ENCODE results near the gene TP53TG5. TPM values are rescaled to one million over a fixed set of nuclear protein-coding genes. Genes with fewer than 3 reads are reported as not detected.

The TP53TG5 gene
- total RNA-seq, 4 donors from 2014 or later, result not detected

DNA sequence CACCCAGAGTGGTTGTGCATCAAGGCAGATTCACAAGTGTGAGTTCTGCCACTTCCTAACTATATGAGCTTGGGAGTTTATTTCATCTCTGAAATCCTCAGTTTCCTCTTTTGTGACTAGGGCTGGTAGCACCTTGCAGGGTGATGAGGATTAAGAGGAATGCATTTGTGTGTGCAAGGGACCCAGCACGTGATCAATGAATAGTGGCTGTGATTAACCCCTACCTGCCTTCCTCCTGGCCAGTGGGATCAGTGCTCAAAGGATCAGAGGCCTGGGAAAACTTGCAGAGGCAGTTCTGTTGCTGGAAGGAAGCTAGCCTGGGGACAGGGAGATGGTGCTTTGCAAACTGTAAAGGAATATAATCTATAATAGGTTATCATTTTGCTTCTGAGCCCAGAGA is 37.2 kb downstream of the TP53TG5 start:
- TF ChIP-seq, protein P1, sequence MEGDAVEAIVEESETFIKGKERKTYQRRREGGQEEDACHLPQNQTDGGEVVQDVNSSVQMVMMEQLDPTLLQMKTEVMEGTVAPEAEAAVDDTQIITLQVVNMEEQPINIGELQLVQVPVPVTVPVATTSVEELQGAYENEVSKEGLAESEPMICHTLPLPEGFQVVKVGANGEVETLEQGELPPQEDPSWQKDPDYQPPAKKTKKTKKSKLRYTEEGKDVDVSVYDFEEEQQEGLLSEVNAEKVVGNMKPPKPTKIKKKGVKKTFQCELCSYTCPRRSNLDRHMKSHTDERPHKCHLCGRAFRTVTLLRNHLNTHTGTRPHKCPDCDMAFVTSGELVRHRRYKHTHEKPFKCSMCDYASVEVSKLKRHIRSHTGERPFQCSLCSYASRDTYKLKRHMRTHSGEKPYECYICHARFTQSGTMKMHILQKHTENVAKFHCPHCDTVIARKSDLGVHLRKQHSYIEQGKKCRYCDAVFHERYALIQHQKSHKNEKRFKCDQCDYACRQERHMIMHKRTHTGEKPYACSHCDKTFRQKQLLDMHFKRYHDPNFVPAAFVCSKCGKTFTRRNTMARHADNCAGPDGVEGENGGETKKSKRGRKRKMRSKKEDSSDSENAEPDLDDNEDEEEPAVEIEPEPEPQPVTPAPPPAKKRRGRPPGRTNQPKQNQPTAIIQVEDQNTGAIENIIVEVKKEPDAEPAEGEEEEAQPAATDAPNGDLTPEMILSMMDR (IDR thresholded peaks at IDR 0.05), result no peak
- no peak for TF ChIP-seq POLR2A (IDR thresholded peaks at IDR 0.05)
- no peak for DNase-seq
- H3K9me3 ChIP-seq, result no peaks in the 10 kb centered on the region
- no peaks in the 10 kb centered on the region for H3K36me3 ChIP-seq
- peak overlapping the region in 2 of 4 donors; percentile 92 to 96 for H3K27ac ChIP-seq
- no peak overlapping the region for H3K4me3 ChIP-seq
- H3K4me1 ChIP-seq, result peaks cover 0 to 100% (median 19%) of the 10 kb centered on the region in 4 donors
- no peaks in the 10 kb centered on the region for H3K27me3 ChIP-seq

- peaks cover 0 to 94% (median 17%) of the 10 kb centered on the region in 4 donors for H3K4me1 ChIP-seq
- peaks cover 0 to 5% (median 0%) of the 10 kb centered on the region in 3 donors for H3K36me3 ChIP-seq
- DNase-seq, result no peak
- H3K9me3 ChIP-seq, result no peaks in the 10 kb centered on the region
- H3K4me3 ChIP-seq, result no peak overlapping the region
- H3K27me3 ChIP-seq, result no peaks in the 10 kb centered on the region
- TF ChIP-seq, protein P1 (IDR thresholded peaks at IDR 0.05), result no peak
- no peak for TF ChIP-seq POLR2A (IDR thresholded peaks at IDR 0.05)
- H3K27ac ChIP-seq, result peak overlapping the region in 2 of 4 donors; percentile 92 to 96
Measured at GRCh38 chr20:45340236-45340847, 37.8 kb downstream of the TP53TG5 start.

GRCh38 chr20:45339799-45340198 is 38.3 kb downstream of the TP53TG5 start:
- H3K4me1 ChIP-seq, result peaks cover 0 to 89% (median 15%) of the 10 kb centered on the region in 4 donors
- H3K9me3 ChIP-seq, result no peaks in the 10 kb centered on the region
- TF ChIP-seq, protein P1 (IDR thresholded peaks at IDR 0.05), result no peak
- no peak for TF ChIP-seq POLR2A (IDR thresholded peaks at IDR 0.05)
- peak overlapping the region in 2 of 4 donors; percentile 92 to 96 for H3K27ac ChIP-seq
- H3K27me3 ChIP-seq, result no peaks in the 10 kb centered on the region
- no peak overlapping the region for H3K4me3 ChIP-seq
- DNase-seq, result peak in 1 of 3 donors; percentile 47
- peaks cover 0 to 11% (median 0%) of the 10 kb centered on the region in 3 donors for H3K36me3 ChIP-seq

GRCh38 chr20:45339084-45339483 is 39.0 kb downstream of the TP53TG5 start:
- DNase-seq, result peak in 2 of 3 donors; percentile 61 to 68
- Histone ChIP-seq H3K27ac (peak overlapping the region in 3 of 4 donors; percentile 81 to 96 (median 92)), H3K4me1 (peaks cover 0 to 82% (median 14%) of the 10 kb centered on the region in 4 donors), H3K36me3 (peaks cover 0 to 16% (median 0%) of the 10 kb centered on the region in 3 donors), H3K27me3 (no peaks in the 10 kb centered on the region), H3K9me3 (no peaks in the 10 kb centered on the region), H3K4me3 (no peak overlapping the region)
- no peak for TF ChIP-seq POLR2A (IDR thresholded peaks at IDR 0.05)
- TF ChIP-seq, protein P1 (IDR thresholded peaks at IDR 0.05), result no peak

DNA sequence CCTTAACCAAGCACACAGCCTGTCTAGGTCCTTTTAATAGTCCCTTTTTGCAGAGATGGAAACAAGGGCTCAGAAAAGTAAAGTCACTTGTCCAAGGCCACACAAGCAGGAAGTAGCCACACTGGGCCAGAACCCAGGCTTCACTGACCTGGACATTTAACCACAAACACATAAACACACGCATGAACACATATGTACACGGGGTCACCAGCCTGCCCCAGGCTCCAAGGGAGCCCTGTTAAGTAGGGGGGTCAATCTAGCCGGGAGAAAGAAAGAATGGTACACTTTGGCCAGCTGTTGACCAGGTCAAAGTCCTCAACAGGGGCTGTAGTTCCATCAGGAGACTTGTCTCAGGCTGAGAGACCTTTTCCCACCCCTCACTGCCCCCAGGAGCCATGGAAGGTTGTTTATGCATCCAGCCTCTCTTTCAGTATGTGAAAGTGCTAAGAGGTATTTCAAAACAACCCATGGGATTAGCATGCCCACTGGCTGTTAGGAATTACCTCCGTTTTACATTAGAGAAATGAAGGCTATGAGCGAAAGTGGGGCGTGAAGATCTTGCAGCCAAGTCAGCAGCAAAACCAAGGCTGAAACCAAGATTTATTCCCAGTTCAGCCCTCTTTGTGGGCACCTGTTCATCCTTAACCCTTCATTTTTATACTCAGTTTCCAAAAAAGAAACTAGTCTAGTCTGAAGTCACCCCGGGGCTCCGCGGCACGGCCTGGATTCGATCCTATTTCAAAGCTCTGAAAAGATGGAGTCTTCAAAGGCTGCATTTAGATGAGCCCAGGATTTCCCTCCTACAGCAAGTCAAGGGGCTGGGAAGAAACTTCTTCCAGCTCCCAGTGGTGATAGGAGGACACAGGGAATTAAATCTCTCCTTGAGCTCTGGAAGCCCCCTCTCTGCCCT is 39.7 kb downstream of the TP53TG5 start:
- Histone ChIP-seq H3K4me3 (peak overlapping the region in 1 of 4 donors; percentile 6), H3K27ac (peak overlapping the region; percentile 38 to 96 (median 86)), H3K36me3 (peaks cover 0 to 23% (median 0%) of the 10 kb centered on the region in 3 donors), H3K27me3 (no peaks in the 10 kb centered on the region), H3K4me1 (peaks cover 0 to 75% (median 13%) of the 10 kb centered on the region in 4 donors), H3K9me3 (no peaks in the 10 kb centered on the region)
- no peak for DNase-seq
- TF ChIP-seq, protein P1 (IDR thresholded peaks at IDR 0.05), result no peak
- TF ChIP-seq POLR2A (IDR thresholded peaks at IDR 0.05), result no peak

Measured in Peyer's patch (tissue), 4 donors.